ENCODE measurements around the gene NEURL1B. TPM values are rescaled to one million over a fixed set of nuclear protein-coding genes. Genes with fewer than 3 reads are reported as not detected.

The NEURL1B gene
- polyA plus RNA-seq, 1 donor (not counting 4 experiments of a cell fraction or from before 2014, with no cell fraction given) = 0.43 TPM

GRCh38 chr5:172658391-172658790 is 17.3 kb downstream of the NEURL1B start:
- dilution Hi-C loops (cut with MboI; ENCODE audit: extremely low pct_ligation_motif_present, low sequenced_read_pairs) = no loop called here
- Histone ChIP-seq H3K9ac (ENCODE audit: control insufficient read depth, extremely low read depth, insufficient read depth, low read length) (no peak overlapping the region), H3K27me3 (ENCODE audit: control insufficient read depth, extremely low read depth, insufficient read depth, low read length) (no peaks in the 10 kb centered on the region), H3K4me2 (ENCODE audit: control insufficient read depth, extremely low read depth, insufficient read depth, low read depth, low read length) (no peak overlapping the region), H2AFZ (ENCODE audit: control insufficient read depth, low read length) (no peak overlapping the region), H3K4me3 (ENCODE audit: control insufficient read depth in 2 of 3, extremely low read depth in 1 of 3, insufficient read depth in 2 of 3, low read depth in 1 of 3, low read length in 3 of 3) (no peak overlapping the region), H3K9me1 (ENCODE audit: control insufficient read depth, extremely low read depth, insufficient read depth, low read length) (no peaks in the 10 kb centered on the region), H3K27ac (ENCODE audit: control insufficient read depth, insufficient read depth, low read length) (no peak overlapping the region), H3K9me3 (ENCODE audit: control insufficient read depth, low read depth, low read length) (peaks cover 3% of the 10 kb centered on the region), H4K20me1 (ENCODE audit: control insufficient read depth, extremely low read depth, insufficient read depth, low read length) (no peaks in the 10 kb centered on the region), H3K79me2 (ENCODE audit: control insufficient read depth, insufficient read depth, low read length) (no peaks in the 10 kb centered on the region), H3K4me1 (ENCODE audit: control insufficient read depth, extremely low read depth, insufficient read depth, low read length) (peaks cover 14% of the 10 kb centered on the region), H3K36me3 (ENCODE audit: control insufficient read depth in 2 of 2, extremely low read depth in 1 of 2, insufficient read depth in 2 of 2, low read length in 2 of 2) (no peaks in the 10 kb centered on the region)
- TF ChIP-seq, protein P1, sequence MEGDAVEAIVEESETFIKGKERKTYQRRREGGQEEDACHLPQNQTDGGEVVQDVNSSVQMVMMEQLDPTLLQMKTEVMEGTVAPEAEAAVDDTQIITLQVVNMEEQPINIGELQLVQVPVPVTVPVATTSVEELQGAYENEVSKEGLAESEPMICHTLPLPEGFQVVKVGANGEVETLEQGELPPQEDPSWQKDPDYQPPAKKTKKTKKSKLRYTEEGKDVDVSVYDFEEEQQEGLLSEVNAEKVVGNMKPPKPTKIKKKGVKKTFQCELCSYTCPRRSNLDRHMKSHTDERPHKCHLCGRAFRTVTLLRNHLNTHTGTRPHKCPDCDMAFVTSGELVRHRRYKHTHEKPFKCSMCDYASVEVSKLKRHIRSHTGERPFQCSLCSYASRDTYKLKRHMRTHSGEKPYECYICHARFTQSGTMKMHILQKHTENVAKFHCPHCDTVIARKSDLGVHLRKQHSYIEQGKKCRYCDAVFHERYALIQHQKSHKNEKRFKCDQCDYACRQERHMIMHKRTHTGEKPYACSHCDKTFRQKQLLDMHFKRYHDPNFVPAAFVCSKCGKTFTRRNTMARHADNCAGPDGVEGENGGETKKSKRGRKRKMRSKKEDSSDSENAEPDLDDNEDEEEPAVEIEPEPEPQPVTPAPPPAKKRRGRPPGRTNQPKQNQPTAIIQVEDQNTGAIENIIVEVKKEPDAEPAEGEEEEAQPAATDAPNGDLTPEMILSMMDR (optimal IDR thresholded peaks at IDR 0.05 in 1 of 3, IDR thresholded peaks at IDR 0.05 in 1 of 3, conservative IDR thresholded peaks at IDR 0.05 in 1 of 3; ENCODE audit: extremely low read depth in 1 of 3, insufficient read depth in 2 of 3, low read length in 3 of 3) = no peak
- no peak for TF ChIP-seq EZH2 (IDR thresholded peaks at IDR 0.05; ENCODE audit: low read length)
- FAIRE-seq (no peak), DNase-seq (ENCODE audit: low read depth, low spot score) (no peak)

- Histone ChIP-seq H3K27ac (ENCODE audit: control insufficient read depth, insufficient read depth, low read length) (no peak overlapping the region), H3K79me2 (ENCODE audit: control insufficient read depth, insufficient read depth, low read length) (no peaks in the 10 kb centered on the region), H3K4me2 (ENCODE audit: control insufficient read depth, extremely low read depth, insufficient read depth, low read depth, low read length) (no peak overlapping the region), H4K20me1 (ENCODE audit: control insufficient read depth, extremely low read depth, insufficient read depth, low read length) (no peaks in the 10 kb centered on the region), H3K9ac (ENCODE audit: control insufficient read depth, extremely low read depth, insufficient read depth, low read length) (no peak overlapping the region), H3K36me3 (ENCODE audit: control insufficient read depth in 2 of 2, extremely low read depth in 1 of 2, insufficient read depth in 2 of 2, low read length in 2 of 2) (no peaks in the 10 kb centered on the region), H2AFZ (ENCODE audit: control insufficient read depth, low read length) (peak overlapping the region; percentile 15), H3K4me3 (ENCODE audit: control insufficient read depth in 2 of 3, extremely low read depth in 1 of 3, insufficient read depth in 2 of 3, low read depth in 1 of 3, low read length in 3 of 3) (no peak overlapping the region), H3K9me1 (ENCODE audit: control insufficient read depth, extremely low read depth, insufficient read depth, low read length) (no peaks in the 10 kb centered on the region), H3K9me3 (ENCODE audit: control insufficient read depth, low read depth, low read length) (peaks cover 3% of the 10 kb centered on the region), H3K4me1 (ENCODE audit: control insufficient read depth, extremely low read depth, insufficient read depth, low read length) (peaks cover 14% of the 10 kb centered on the region), H3K27me3 (ENCODE audit: control insufficient read depth, extremely low read depth, insufficient read depth, low read length) (no peaks in the 10 kb centered on the region)
- no peak for DNase-seq (ENCODE audit: low read depth, low spot score)
- TF ChIP-seq EZH2 (IDR thresholded peaks at IDR 0.05; ENCODE audit: low read length) = no peak
- TF ChIP-seq, protein P1 (optimal IDR thresholded peaks at IDR 0.05 in 1 of 3, IDR thresholded peaks at IDR 0.05 in 1 of 3, conservative IDR thresholded peaks at IDR 0.05 in 1 of 3; ENCODE audit: extremely low read depth in 1 of 3, insufficient read depth in 2 of 3, low read length in 3 of 3) = no peak
- FAIRE-seq = no peak
- dilution Hi-C loops (cut with MboI; ENCODE audit: extremely low pct_ligation_motif_present, low sequenced_read_pairs) = no loop called here
These were observed 18.0 kb downstream of the NEURL1B start for GRCh38 chr5:172658961-172659501.

Data from keratinocyte (primary cell).